Uterus (tissue), 4 donors: ENCODE results near the gene JUNB. TPM values are rescaled to one million over a fixed set of nuclear protein-coding genes. Genes with fewer than 3 reads are reported as not detected.

Experiments
- DNase-seq, 2 donors: peaks; one replicate each; pipeline ENCODE4 v3.0.0-alpha.2; 2019 to 2020
- H3K27ac ChIP-seq, 2 donors: fragments of 200-600 bp; sonication (generic); 1 replicate in 1 of 2; 2 replicates in 1 of 2; pipeline ENCODE4 v1.5.1; 2016 to 2018
- H3K27me3 ChIP-seq, 2 donors: fragments of 200-600 bp; sonication (generic); one replicate each; pipeline ENCODE4 v1.5.1; 2018 to 2019; ENCODE audit warnings: control low read depth in 1 of 2
- H3K36me3 ChIP-seq, 2 donors: fragments of 200-600 bp; sonication (generic); one replicate each; pipeline ENCODE4 v1.5.1; 2019; ENCODE audit warnings: control low read depth in 1 of 2
- H3K4me1 ChIP-seq, 2 donors: fragments of 200-600 bp; sonication (generic); one replicate each; pipeline ENCODE4 v1.5.1; 2018 to 2019; ENCODE audit warnings: control low read depth in 1 of 2
- H3K4me3 ChIP-seq, 2 donors: fragments of 200-600 bp; sonication (generic); 1 replicate in 1 of 2; 2 replicates in 1 of 2; pipeline ENCODE4 v1.5.1; 2018 to 2019; ENCODE audit warnings: mild to moderate bottlenecking in 1 of 2
- H3K9me3 ChIP-seq, 2 donors: fragments of 200-600 bp; sonication (generic); one replicate each; pipeline ENCODE4 v1.5.1; 2019; ENCODE audit warnings: control low read depth in 1 of 2
- POLR2A ChIP-seq, 2 donors: fragments of 450-650 bp; IDR thresholded peaks; one replicate each; pipeline ENCODE4 v1.6.1; 2016; ENCODE audit warnings: antibody characterized with exemption in 2 of 2, mild to moderate bottlenecking in 1 of 2, moderate library complexity in 1 of 2
- intact Hi-C: fragments of 100-400 bp; cut with DNase I; formaldehyde crosslinking; loops from one replicate; pipeline ENCODE4 v1.15.1; 2023; ENCODE audit warnings: low total_unique reads
- total RNA-seq, 4 donors: library from RNA; depleted of rRNA in 3 of 4; stranded (reverse); fragments of >200 nt in 3 of 4; gene quantifications; one replicate each; pipeline versions ENCODE4 v1.1.0 to v1.2.4, GENCODE V29; 2014 to 2023
- TF ChIP-seq, protein P1 (sequence below), 4 experiments: fragments of 200-600 bp in 2 of 4; fragments of 450-650 bp in 2 of 4; sonication (generic) in 2 of 4; IDR thresholded peaks; one replicate each; pipeline ENCODE4 v1.5.1; 2016 to 2019; ENCODE audit warnings: antibody characterized with exemption in 4 of 4, mild to moderate bottlenecking in 2 of 4, moderate library complexity in 1 of 4
- donor health status: DM: yes; HTN: yes; CAD: no.

JUNB gene
- total RNA-seq, 4 donors from 2014 or later: 47.4 to 417 (median 81.5) TPM

- TF ChIP-seq POLR2A (IDR thresholded peaks at IDR 0.05): no peak
- TF ChIP-seq, protein P1, sequence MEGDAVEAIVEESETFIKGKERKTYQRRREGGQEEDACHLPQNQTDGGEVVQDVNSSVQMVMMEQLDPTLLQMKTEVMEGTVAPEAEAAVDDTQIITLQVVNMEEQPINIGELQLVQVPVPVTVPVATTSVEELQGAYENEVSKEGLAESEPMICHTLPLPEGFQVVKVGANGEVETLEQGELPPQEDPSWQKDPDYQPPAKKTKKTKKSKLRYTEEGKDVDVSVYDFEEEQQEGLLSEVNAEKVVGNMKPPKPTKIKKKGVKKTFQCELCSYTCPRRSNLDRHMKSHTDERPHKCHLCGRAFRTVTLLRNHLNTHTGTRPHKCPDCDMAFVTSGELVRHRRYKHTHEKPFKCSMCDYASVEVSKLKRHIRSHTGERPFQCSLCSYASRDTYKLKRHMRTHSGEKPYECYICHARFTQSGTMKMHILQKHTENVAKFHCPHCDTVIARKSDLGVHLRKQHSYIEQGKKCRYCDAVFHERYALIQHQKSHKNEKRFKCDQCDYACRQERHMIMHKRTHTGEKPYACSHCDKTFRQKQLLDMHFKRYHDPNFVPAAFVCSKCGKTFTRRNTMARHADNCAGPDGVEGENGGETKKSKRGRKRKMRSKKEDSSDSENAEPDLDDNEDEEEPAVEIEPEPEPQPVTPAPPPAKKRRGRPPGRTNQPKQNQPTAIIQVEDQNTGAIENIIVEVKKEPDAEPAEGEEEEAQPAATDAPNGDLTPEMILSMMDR (IDR thresholded peaks at IDR 0.05): no peak
- no peak overlapping the region for H3K4me3 ChIP-seq
- no peak for DNase-seq
- no peaks in the 10 kb centered on the region for H3K4me1 ChIP-seq
- no peaks in the 10 kb centered on the region for H3K27me3 ChIP-seq
- no peak overlapping the region for H3K27ac ChIP-seq
- H3K9me3 ChIP-seq: no peaks in the 10 kb centered on the region
- H3K36me3 ChIP-seq: no peaks in the 10 kb centered on the region
- intact Hi-C loops: loop anchor here (5.0 kb wide), 2 partner anchors 35 to 75 kb away; partner anchors contain the start of genes PRDX2 and THSD8
Observed at GRCh38 chr19:12767150-12767549, 24.1 kb upstream of the JUNB start.

DNA sequence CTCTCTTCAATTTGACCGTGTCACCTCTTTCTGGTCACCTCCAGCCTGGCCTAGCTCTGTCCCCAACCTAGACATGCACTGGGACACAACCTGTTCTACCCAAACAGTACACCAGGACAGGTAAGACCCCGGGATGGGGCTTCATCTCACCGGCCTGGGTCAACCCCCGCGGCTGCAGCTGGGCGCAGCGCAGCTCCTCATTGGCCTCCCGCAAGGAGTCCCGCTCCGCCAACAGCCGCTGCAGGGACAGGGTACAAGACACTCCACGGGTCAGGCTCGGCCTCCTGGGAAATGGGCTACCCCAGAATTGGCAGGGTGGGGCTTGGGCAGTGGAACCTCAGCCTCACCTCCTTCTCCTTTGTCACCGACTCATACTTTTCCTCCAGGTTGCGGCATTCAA is 23.6 kb upstream of the JUNB start:
- TF ChIP-seq, protein P1 (IDR thresholded peaks at IDR 0.05): no peak
- no peak for TF ChIP-seq POLR2A (IDR thresholded peaks at IDR 0.05)
- no peak overlapping the region for H3K4me3 ChIP-seq
- intact Hi-C loops: loop anchor here (5.0 kb wide), 2 partner anchors 35 to 75 kb away; partner anchors contain the start of genes PRDX2 and THSD8
- no peaks in the 10 kb centered on the region for H3K9me3 ChIP-seq
- H3K4me1 ChIP-seq: no peaks in the 10 kb centered on the region
- H3K27me3 ChIP-seq: no peaks in the 10 kb centered on the region
- no peak overlapping the region for H3K27ac ChIP-seq
- H3K36me3 ChIP-seq: no peaks in the 10 kb centered on the region
- DNase-seq: no peak

DNA sequence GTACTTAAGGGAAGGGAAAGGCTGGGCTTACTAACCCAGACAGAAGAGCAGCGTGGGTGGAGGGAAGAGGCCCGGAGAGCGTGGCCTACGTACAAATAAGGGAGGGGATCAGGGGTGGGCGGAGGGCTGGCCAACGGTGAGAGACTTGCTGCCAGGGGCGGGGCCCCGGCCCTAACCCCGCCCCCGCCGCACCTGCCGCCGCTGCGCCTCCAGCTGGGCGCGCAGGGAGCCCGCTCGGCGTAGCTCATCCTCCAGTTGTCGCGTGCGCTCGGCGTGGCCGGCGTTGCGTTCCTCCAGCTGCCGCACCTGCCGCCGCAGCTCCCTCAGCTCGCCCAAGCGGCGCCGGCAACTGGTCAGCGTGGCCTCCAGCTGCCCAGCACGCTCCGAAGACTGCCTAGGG is 21.6 kb upstream of the JUNB start:
- DNase-seq: no peak
- H3K4me1 ChIP-seq: no peaks in the 10 kb centered on the region
- no peaks in the 10 kb centered on the region for H3K9me3 ChIP-seq
- H3K27me3 ChIP-seq: no peaks in the 10 kb centered on the region
- no peak overlapping the region for H3K4me3 ChIP-seq
- intact Hi-C loops: loop anchor here (5.0 kb wide), 2 partner anchors 33 to 73 kb away; partner anchors contain the start of genes PRDX2 and THSD8
- no peak for TF ChIP-seq POLR2A (IDR thresholded peaks at IDR 0.05)
- TF ChIP-seq, protein P1 (IDR thresholded peaks at IDR 0.05): no peak
- H3K27ac ChIP-seq: no peak overlapping the region
- H3K36me3 ChIP-seq: no peaks in the 10 kb centered on the region

GRCh38 chr19:12770922-12771321 is 20.4 kb upstream of the JUNB start:
- Histone ChIP-seq H3K4me3 (no peak overlapping the region), H3K9me3 (no peaks in the 10 kb centered on the region), H3K27me3 (no peaks in the 10 kb centered on the region), H3K27ac (no peak overlapping the region), H3K4me1 (no peaks in the 10 kb centered on the region), H3K36me3 (no peaks in the 10 kb centered on the region)
- TF ChIP-seq, protein P1 (IDR thresholded peaks at IDR 0.05): no peak
- TF ChIP-seq POLR2A (IDR thresholded peaks at IDR 0.05): no peak
- intact Hi-C loops: no loop called here
- no peak for DNase-seq

- Histone ChIP-seq H3K36me3 (no peaks in the 10 kb centered on the region), H3K27ac (no peak overlapping the region), H3K9me3 (no peaks in the 10 kb centered on the region), H3K4me3 (no peak overlapping the region), H3K27me3 (no peaks in the 10 kb centered on the region), H3K4me1 (no peaks in the 10 kb centered on the region)
- DNase-seq: no peak
- intact Hi-C loops: no loop called here
- no peak for TF ChIP-seq POLR2A (IDR thresholded peaks at IDR 0.05)
- TF ChIP-seq, protein P1 (IDR thresholded peaks at IDR 0.05): no peak
Observed at GRCh38 chr19:12772323-12772722, 19.0 kb upstream of the JUNB start.
